NT2/D1 (cell line): Measurements from ENCODE around the gene DCLK1.

Experiments used
- YY1 ChIP-seq: IDR thresholded peaks from 2 replicates; pipeline ENCODE4 v1.6.1; 2011; ENCODE audit not compliant: insufficient read length, insufficient read depth
- ZNF274 ChIP-seq: IDR thresholded peaks from 2 replicates; pipeline ENCODE4 v1.6.1; 2011; ENCODE audit warnings: mild to moderate bottlenecking, low read depth, low read length

DNA sequence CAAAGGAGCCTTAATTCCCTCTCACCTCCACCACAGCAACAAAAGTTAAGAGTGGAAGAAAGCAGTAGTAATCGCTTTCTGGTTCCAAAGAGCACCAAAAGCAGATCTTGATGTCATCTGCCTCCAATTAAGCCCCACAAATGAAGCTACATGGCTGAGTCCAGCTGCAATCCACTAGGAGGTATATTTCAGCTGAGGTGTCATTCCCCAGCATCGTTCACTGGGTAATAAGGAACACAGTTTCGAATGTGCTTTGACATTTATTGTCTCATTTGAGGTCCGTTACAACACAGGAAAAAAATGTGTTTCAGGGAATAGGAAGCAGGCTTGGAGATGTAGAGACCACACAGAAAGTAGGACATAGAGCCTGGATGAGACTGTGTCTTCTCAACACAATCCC is 190.4 kb downstream of the DCLK1 start:
- TF ChIP-seq YY1 (no peak), ZNF274 (no peak)
